NCI-H1048 (cell line): ENCODE results near the gene MED8.
"Not testable (repeated sequence)": the region's sequence is repeated elsewhere in the genome, so short reads cannot be mapped to it uniquely, and the experiment has no call there.

Experiments
- DNase-seq: peaks from one replicate; lab custom pipeline; 2025; lab: John Stamatoyannopoulos, UW

Gene MED8

GRCh38 chr1:43421976-43422750 lies 32.6 kb upstream of the MED8 start:
- no peak for DNase-seq

GRCh38 chr1:43421396-43421795 lies 31.8 kb upstream of the MED8 start:
- DNase-seq = no peak

- DNase-seq = no peak
Observed at GRCh38 chr1:43420874-43421273, 31.3 kb upstream of the MED8 start.

- no peak for DNase-seq
Observed at GRCh38 chr1:43419627-43420425, 30.2 kb upstream of the MED8 start.

GRCh38 chr1:43418858-43419257 lies 29.3 kb upstream of the MED8 start:
- DNase-seq = no peak

GRCh38 chr1:43415901-43416300 lies 26.3 kb upstream of the MED8 start:
- no peak for DNase-seq

GRCh38 chr1:43414634-43415223 lies 25.1 kb upstream of the MED8 start:
- DNase-seq = no peak

- not testable (repeated sequence) for DNase-seq
Observed at GRCh38 chr1:43413426-43413825, 23.8 kb upstream of the MED8 start.

- DNase-seq = no peak
Observed at GRCh38 chr1:43410571-43410970, 21.0 kb upstream of the MED8 start.

GRCh38 chr1:43405876-43406234 lies 16.3 kb upstream of the MED8 start:
- DNase-seq = no peak

GRCh38 chr1:43405219-43405875 lies 15.7 kb upstream of the MED8 start:
- DNase-seq = no peak

GRCh38 chr1:43404353-43404752 lies 14.8 kb upstream of the MED8 start:
- no peak for DNase-seq

- DNase-seq = no peak
Observed at GRCh38 chr1:43402089-43402865, 12.7 kb upstream of the MED8 start.

- not testable (repeated sequence) for DNase-seq
Observed at GRCh38 chr1:43400441-43400840, 10.8 kb upstream of the MED8 start.

GRCh38 chr1:43398227-43398626 lies 8.6 kb upstream of the MED8 start:
- DNase-seq = no peak

- no peak for DNase-seq
Observed at GRCh38 chr1:43396059-43396458, 6.5 kb upstream of the MED8 start.

GRCh38 chr1:43395523-43395922 lies 5.9 kb upstream of the MED8 start:
- no peak for DNase-seq

- no peak for DNase-seq
Observed at GRCh38 chr1:43392702-43393101, 3.1 kb upstream of the MED8 start.

GRCh38 chr1:43388613-43389012 lies 987 bp downstream of the MED8 start:
- DNase-seq = no peak

- no peak for DNase-seq
Observed at GRCh38 chr1:43387976-43388599, 1.5 kb downstream of the MED8 start.

GRCh38 chr1:43386676-43387075 lies 2.9 kb downstream of the MED8 start:
- no peak for DNase-seq
